HEK293 (cell line): ENCODE measurements around the gene PDCD4.

Experiments used
- CTCF ChIA-PET: fragments of 350-600 bp; formaldehyde crosslinking; extraction: SDS; loops from one replicate; lab custom pipeline; 2021; ENCODE audit warnings: antibody characterized with exemption; lab: Yijun Ruan, JAX
- POLR2A ChIA-PET: fragments of 300-600 bp; formaldehyde crosslinking; extraction: SDS; loops from one replicate; lab custom pipeline; 2020; ENCODE audit warnings: antibody characterized with exemption, inconsistent platforms; lab: Yijun Ruan, JAX
- H3K27ac ChIP-seq: fragments of 200-500 bp; sonication (Bioruptor generic); 2 replicates; pipeline ENCODE4 v1.5.1; 2014; ENCODE audit warnings: low read depth, low read length, control low read depth, inconsistent platforms; ENCODE audit errors: extremely low read depth
- H3K36me3 ChIP-seq, 2 experiments: fragments of 200-500 bp in 1 of 2; sonication (Bioruptor generic) in 1 of 2; 1 replicate in 1 of 2; 2 replicates in 1 of 2; pipeline ENCODE4 v1.5.1; 2014 to 2017; ENCODE audit warnings: inconsistent platforms in 2 of 2, low read length in 2 of 2; ENCODE audit not compliant: control insufficient read depth in 2 of 2, insufficient read depth in 1 of 2
- H3K4me1 ChIP-seq: fragments of 200-500 bp; sonication (Bioruptor generic); 2 replicates; pipeline ENCODE4 v1.5.1; 2014; ENCODE audit warnings: mild to moderate bottlenecking, low read length, inconsistent platforms; ENCODE audit not compliant: control insufficient read depth, insufficient read depth
- H3K4me3 ChIP-seq: 2 replicates; pipeline ENCODE4 v1.5.1; 2011; ENCODE audit warnings: low read depth, mild to moderate bottlenecking, control low read depth, low read length, moderate library complexity
- H3K9me3 ChIP-seq: fragments of 200-500 bp; sonication (Bioruptor generic); 2 replicates; pipeline ENCODE4 v1.5.1; 2014; ENCODE audit warnings: low read depth, low read length, inconsistent platforms; ENCODE audit not compliant: control insufficient read depth, insufficient read depth
- HOXC10 ChIP-seq: sonication (generic); formaldehyde crosslinking; IDR thresholded peaks from 2 replicates; pipeline ENCODE4 v1.8.1; 2023; ENCODE audit warnings: mild to moderate bottlenecking, missing genetic modification reagents
- KLF16 ChIP-seq: fragments of 450-650 bp; formaldehyde crosslinking; IDR thresholded peaks from 2 replicates; pipeline ENCODE4 v1.5.1; 2017; ENCODE audit warnings: missing biosample characterization, missing genetic modification characterization
- MZF1 ChIP-seq: fragments of 450-650 bp; formaldehyde crosslinking; IDR thresholded peaks from 2 replicates; pipeline ENCODE4 v1.5.1; 2017; ENCODE audit warnings: missing biosample characterization, missing genetic modification characterization, borderline replicate concordance
- PBX3 ChIP-seq: sonication (generic); formaldehyde crosslinking; IDR thresholded peaks from 2 replicates; pipeline ENCODE4 v1.8.1; 2022; ENCODE audit warnings: mild to moderate bottlenecking, moderate library complexity, missing genetic modification reagents
- SETDB1 ChIP-seq: IDR thresholded peaks from one replicate; pipeline ENCODE4 v1.6.1; 2017; ENCODE audit warnings: mild to moderate bottlenecking, low read length, moderate library complexity, mixed read lengths; ENCODE audit not compliant: insufficient read length
- ZBTB10 ChIP-seq: fragments of 450-650 bp; formaldehyde crosslinking; IDR thresholded peaks from 2 replicates; pipeline ENCODE4 v1.5.1; 2016; ENCODE audit warnings: missing biosample characterization, missing genetic modification characterization
- ZBTB11 ChIP-seq: fragments of 450-650 bp; formaldehyde crosslinking; conservative IDR thresholded peaks from 2 replicates; pipeline ENCODE4 v1.5.1; 2016; ENCODE audit warnings: low read depth, missing biosample characterization, missing genetic modification characterization
- ZBTB20 ChIP-seq: fragments of 450-650 bp; formaldehyde crosslinking; IDR thresholded peaks from 2 replicates; pipeline ENCODE4 v1.5.1; 2016; ENCODE audit warnings: missing biosample characterization, missing genetic modification characterization
- ZNF112 ChIP-seq: fragments of 450-650 bp; formaldehyde crosslinking; IDR thresholded peaks from 2 replicates; pipeline ENCODE4 v1.5.0; 2017; ENCODE audit warnings: missing biosample characterization, missing genetic modification characterization
- ZNF211 ChIP-seq: fragments of 450-650 bp; formaldehyde crosslinking; IDR thresholded peaks from 2 replicates; pipeline ENCODE4 v1.5.1; 2016; ENCODE audit warnings: low read depth, missing biosample characterization, missing genetic modification characterization
- ZNF221 ChIP-seq: fragments of 450-650 bp; formaldehyde crosslinking; IDR thresholded peaks from 2 replicates; pipeline ENCODE4 v1.5.1; 2017; ENCODE audit warnings: missing biosample characterization, missing genetic modification characterization, borderline replicate concordance
- ZNF266 ChIP-seq: fragments of 450-650 bp; formaldehyde crosslinking; IDR thresholded peaks from 2 replicates; pipeline ENCODE4 v1.5.1; 2016; ENCODE audit warnings: missing biosample characterization, missing genetic modification characterization, low read depth
- ZNF274 ChIP-seq, 2 experiments: fragments of 200-500 bp in 1 of 2; fragments of 450-650 bp in 1 of 2; sonication (Bioruptor generic) in 1 of 2; formaldehyde crosslinking in 1 of 2; IDR thresholded peaks; 2 replicates each; pipeline versions ENCODE4 v1.5.1 to v1.6.1; 2014 to 2016; ENCODE audit warnings: borderline replicate concordance in 1 of 2, inconsistent platforms in 1 of 2, low read length in 1 of 2, missing biosample characterization in 1 of 2, missing genetic modification characterization in 1 of 2
- ZNF366 ChIP-seq: fragments of 450-650 bp; formaldehyde crosslinking; conservative IDR thresholded peaks from 2 replicates; pipeline ENCODE4 v1.5.1; 2016; ENCODE audit warnings: missing biosample characterization, missing genetic modification characterization
- ZNF37A ChIP-seq: fragments of 450-650 bp; IDR thresholded peaks from 2 replicates; pipeline ENCODE4 v1.5.1; 2018; ENCODE audit warnings: missing biosample characterization, missing genetic modification characterization
- ZNF596 ChIP-seq: fragments of 450-650 bp; IDR thresholded peaks from 2 replicates; pipeline ENCODE4 v1.5.0; 2018; ENCODE audit warnings: missing biosample characterization, mild to moderate bottlenecking, missing genetic modification characterization, moderate library complexity
- ZNF76 ChIP-seq: fragments of 450-650 bp; formaldehyde crosslinking; IDR thresholded peaks from 2 replicates; pipeline ENCODE4; 2016; ENCODE audit warnings: low read depth, missing biosample characterization, missing genetic modification characterization, borderline replicate concordance
- ZNF768 ChIP-seq: fragments of 450-650 bp; formaldehyde crosslinking; IDR thresholded peaks from 2 replicates; pipeline ENCODE4 v1.5.1; 2018; ENCODE audit warnings: missing biosample characterization, mild to moderate bottlenecking, missing genetic modification characterization

Gene PDCD4

GRCh38 chr10:110927461-110927860, 55.7 kb downstream of the PDCD4 start:
- Histone ChIP-seq H3K36me3 (no peaks in the 10 kb centered on the region), H3K4me1 (peaks cover 31% of the 10 kb centered on the region), H3K27ac (no peak overlapping the region), H3K9me3 (no peaks in the 10 kb centered on the region)
- TF ChIP-seq ZBTB10 (tag by site-specific recombination) (no peak), PBX3 (CRISPR knock-in tag) (no peak), SETDB1 (no peak), ZNF366 (no peak), ZNF274 (IDR thresholded peaks at IDR 0.05; ENCODE audit: low read length) (no peak), ZNF274 (tag by site-specific recombination; IDR thresholded peaks at IDR 0.05; ENCODE audit: borderline replicate concordance) (no peak), ZNF112 (tag by site-specific recombination) (no peak), ZNF37A (tag by site-specific recombination) (no peak), ZNF221 (no peak), MZF1 (tag by site-specific recombination) (no peak), ZNF596 (tag by site-specific recombination) (no peak), ZNF76 (tag by site-specific recombination) (no peak), KLF16 (no peak), ZNF211 (tag by site-specific recombination) (no peak), ZNF266 (tag by site-specific recombination) (no peak), HOXC10 (CRISPR knock-in tag) (no peak), ZNF768 (tag by site-specific recombination) (no peak)
- TF ChIP-seq, all 188 proteins: peak for 0
- no peak overlapping the region for H3K4me3 ChIP-seq
- CTCF ChIA-PET: interaction anchor here (0.5 kb wide), 1 partner anchor 75 kb away, joined by 3 read pairs; no protein-coding TSS in a partner anchor
- POLR2A ChIA-PET: interaction anchor here (0.6 kb wide), 1 partner anchor 9 kb away, joined by 4 read pairs; no protein-coding TSS in a partner anchor

- Histone ChIP-seq H3K9me3 (no peaks in the 10 kb centered on the region), H3K27ac (no peak overlapping the region), H3K4me3 (no peak overlapping the region), H3K36me3 (no peaks in the 10 kb centered on the region; a peak in 1 of 3 replicates), H3K4me1 (peaks cover 23% of the 10 kb centered on the region)
- ChIA-PET POLR2A (no interaction called here), CTCF (interaction anchor here (0.6 kb wide), 1 partner anchor 20 kb away, joined by 4 read pairs; no protein-coding TSS in a partner anchor)
- TF ChIP-seq ZBTB20: no peak
- peak; percentile 72 for TF ChIP-seq ZBTB11 (tag by site-specific recombination)
Observed at GRCh38 chr10:110931769-110932381, 60.1 kb downstream of the PDCD4 start.
